ENCODE data around the gene PC. TPM values are rescaled to one million over a fixed set of nuclear protein-coding genes. Genes with fewer than 3 reads are reported as not detected.
A peak's percentile ranks its signal among the peaks of the same experiment; 100 is the strongest.

Gene PC
- total RNA-seq, 1 experiment from 2014 or later: 8.6 TPM

DNA sequence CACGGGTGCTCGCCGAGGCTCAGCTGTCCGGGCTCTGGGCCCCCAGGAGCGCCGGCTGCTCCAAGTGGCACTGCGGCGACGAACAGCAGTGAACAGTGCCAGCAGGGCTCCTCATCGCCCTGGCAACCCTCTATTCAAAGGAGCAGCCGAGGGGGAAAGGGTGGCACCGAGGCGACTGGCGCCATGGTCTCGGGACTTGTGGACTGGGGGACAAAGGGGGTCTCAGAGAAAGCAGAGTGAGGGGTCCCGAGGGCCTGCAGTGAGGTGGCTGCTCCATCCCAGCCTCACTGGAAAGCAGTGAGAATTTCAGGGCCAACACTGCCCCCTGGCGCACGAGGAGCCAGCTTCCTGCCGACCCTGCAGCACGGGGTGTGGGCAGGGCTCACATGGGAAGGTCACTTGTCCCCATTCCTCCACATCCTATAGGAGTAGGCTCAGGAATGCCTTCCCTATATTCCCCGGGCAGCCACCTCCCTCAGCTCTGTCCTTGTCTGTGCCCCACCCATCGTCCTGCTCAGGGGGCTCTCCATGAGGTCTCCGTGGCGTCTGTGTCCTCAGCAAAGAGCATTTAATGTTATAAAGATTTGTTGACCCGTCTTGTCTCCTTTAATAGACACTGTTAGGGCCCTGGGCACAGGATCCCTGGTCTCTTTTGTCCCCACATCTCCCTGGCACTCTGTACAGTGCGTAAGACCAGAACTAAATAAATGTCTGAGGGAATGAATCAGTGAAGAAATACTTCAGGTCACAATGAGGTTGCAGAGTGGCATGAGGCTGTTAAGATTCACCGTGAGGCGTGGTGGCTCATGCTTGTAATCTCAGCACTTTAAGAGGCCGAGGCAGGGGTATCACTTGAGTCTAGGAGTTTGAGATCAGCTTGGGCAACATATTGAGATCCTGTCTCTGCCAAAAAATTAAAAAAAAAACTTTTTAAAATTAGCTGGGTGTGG lies 74.9 kb downstream of the PC start:
- DNase-seq (ENCODE audit: low spot score): peak; percentile 82

DNA sequence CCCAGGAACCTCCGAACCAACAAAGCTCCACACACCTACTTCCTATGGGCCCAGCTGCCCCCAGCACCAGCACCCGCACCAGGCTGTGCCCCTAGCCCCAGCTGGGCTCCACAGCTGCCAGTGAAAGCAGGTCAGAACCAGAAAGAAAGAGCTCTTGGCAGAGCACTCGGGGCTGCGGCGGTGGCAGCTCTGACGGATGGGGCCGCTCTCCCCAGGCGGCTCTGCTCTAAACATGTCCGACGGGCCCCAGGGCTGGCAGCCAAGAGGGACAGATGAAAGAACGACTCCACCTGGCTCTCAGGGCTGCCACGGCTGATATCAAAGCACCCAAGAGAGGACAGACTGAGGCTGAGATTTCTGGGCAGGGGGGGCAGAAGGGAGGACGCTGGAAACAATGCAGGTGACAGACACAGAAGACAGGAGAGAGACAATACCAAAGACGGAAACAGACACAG lies 75.6 kb downstream of the PC start:
- DNase-seq (ENCODE audit: low spot score): no peak

DNA sequence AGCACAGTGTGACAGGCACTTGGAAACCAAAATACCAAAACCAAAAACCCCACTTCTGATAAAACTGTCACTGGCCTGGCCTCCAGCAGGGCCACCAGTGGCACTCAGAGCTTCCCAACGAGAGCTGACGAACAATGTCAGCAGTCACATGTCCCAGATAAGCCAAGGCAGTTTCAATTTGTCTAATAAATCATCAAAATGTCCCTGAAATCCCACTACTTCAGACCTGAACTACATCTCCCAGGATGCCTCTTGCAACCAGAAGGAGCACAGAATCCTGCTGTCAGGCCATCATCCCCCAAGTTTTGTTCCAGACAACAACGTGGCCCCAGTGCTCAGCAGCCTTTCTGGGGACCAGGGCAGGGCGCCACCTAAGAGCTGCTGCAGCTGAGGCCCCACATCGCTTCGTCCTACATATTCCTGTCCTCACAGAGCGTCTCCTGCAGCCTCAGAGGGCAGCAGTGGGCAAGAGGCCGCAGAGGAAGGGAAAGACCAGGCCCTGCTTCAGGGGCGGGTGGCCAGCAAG lies 76.2 kb downstream of the PC start:
- DNase-seq (ENCODE audit: low spot score): no peak

DNA sequence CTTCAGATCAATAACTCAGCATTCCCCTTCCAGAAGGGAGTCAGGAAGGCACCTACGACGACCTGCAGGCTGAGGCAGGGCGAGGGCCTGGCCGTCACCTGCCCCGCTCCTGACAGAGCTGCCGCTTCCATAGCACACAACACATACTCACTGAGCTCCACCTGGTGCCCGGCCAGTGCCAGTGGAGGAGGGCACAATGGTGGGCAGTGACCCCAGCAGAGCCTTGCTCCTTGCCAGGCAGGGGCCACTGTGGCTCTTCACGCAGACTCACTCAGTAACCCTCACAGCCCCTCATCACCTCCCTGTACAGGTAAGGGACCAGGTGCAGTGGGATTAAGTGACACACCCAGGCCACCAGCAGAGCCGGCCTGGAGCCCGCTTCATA lies 76.7 kb downstream of the PC start:
- DNase-seq (ENCODE audit: low spot score): no peak

DNA sequence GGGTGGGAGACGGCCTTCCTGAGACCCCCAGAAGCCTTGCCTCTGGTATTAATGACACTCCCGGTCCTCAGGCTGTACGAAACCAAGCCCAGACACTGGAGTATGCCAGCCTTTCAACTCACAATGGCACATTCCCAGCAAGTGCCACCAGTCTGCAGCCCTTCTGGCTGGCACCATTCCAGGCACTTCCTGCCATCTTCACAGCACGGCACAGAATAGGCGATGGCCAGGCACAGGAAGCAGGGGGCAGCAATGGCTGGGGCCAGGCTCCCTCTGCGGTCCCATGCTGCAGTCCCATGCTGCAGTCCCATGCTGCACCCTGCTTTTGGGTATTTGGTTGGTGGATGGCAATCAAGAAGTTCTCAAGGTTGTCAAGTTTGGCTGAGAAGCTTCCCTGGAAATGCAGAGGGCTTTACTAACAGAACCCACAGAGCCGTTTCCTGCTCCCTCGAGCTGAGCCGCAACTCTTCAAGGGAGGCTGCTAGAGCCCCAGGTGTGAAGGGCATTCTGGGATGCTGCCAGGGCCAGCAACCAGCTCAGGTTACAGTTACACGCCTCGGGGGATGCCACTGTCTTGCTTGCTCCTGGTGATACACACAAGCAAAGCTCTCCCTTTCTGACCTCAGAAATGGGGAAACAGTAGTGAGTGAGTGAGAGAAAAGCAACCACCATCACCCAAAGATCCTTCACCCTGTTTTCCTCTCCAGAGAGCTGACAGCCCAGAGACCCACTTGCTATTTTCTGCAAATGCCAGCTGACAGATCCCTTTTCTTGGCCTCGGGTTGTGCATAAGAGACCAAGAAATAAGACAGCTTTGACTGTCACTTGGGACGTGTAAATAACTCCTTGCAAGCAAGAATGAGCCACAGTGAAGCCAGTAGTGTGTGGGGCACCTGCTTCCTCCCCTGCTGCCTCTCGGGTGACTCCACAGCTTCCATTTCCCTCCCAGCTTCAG lies 77.4 kb downstream of the PC start:
- DNase-seq (ENCODE audit: low spot score): no peak

DNA sequence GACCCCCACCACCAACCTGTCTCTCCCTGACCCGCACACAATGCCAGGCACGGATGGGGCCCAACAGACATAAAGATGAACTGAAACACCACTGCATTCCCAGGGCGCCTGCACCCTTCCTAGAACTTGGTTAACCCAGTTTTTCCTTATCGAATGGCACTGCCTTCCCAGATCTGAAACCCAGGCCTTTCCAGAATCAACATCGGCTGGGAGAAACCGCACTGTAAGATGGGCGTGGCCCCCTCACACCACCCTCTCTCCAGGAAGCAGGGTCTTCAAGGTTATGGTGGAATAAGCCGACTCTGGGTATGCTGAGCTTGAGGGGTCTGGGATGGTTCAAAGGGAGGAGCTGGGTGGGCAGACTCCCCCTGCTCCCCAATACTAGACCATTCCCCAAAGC lies 78.2 kb downstream of the PC start:
- no peak for DNase-seq (ENCODE audit: low spot score)

DNA sequence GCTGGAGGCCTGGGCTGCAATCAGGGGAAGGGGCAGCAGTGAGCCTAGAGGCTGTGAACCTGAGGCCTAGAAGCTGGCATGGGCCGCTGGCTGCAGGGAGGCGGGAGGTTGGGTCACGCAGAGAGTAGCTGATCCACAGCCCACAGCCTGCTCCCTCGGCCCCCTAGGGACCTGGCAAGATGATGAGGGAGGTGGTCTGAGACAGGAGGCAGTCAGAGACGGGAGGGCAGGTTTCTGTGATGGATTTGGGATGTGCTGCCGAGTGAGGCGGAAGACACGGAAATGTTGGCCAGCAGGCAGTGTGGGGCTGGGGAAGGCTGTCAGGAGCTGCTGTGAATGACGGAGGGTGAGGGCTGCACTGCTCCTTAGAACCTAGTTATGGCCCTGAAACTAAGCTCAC lies 78.6 kb downstream of the PC start:
- DNase-seq (ENCODE audit: low spot score): no peak

DNA sequence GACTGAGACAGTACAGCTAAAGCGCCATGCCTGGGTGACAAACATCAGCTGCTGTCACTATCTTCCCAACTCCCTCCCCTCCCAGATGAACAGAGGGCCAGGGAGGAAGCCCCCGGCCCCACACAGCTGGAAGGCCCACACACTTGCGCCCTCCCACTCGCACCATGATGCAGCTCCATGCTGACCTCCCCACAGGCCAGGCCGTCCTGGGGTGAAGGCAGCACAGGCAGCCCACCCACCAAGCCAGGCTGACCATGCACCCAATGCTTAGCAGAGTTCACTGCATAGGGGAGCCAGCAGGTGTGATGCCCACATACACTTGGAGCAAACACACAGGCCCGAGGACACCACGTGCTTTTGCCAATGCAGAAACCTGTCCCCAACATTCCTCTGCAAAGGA lies 79.2 kb downstream of the PC start:
- DNase-seq (ENCODE audit: low spot score): no peak

DNA sequence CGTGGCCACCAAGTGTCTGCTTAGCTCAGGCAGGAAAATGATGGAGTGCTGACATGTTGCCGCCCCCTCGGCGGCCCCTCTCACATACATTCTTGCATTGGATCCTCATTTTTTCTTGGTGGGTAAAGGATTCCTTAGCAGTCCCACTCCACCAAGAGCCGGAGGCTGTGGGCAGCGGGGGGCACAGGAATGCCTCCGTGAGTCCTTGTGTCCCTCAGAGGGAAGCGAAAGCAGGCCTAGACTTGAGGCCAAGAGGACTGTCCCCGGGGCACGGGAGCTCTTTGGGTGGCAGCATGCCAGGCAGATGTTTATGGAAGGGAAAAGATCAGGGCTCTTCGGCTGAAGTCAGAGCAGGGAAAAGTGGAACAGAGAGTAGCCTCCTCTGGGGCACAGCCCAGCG lies 79.7 kb downstream of the PC start:
- DNase-seq (ENCODE audit: low spot score): no peak

DNA sequence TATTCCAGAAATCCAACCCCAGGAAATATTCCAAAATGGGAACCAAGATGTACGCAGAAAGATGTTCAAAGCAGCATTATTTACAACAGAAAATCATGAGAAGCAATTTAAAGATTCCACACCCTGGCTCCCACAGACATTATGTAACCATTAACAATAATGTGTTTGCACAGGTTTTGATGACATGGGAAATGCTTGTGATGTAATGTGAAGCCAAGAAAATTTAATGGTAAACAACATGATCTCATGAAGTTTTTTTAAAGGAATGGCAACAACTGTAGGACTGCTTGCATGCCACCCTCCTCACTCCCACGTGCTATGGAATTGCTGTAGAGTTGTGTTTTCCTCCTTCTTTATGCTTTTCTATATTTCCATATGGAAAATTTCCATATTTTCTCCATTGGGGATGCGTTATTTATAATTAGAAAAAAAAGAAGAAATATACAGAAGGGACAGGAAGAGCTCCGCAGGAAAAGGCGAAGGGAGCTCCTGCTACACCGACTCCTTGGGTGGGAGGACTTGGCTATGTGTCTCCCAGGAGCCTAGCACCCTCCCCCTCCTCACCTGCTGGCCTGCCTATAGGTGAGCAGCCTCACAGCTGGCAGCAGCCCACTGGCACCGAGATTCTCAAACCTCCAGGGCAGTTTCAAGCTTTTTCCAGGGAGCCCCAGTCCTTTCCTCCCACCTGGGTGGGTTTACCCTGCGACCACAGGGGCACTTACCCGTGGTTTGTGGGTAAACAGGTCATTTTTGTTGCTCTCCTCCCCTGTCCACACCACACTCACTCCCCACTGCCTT lies 80.4 kb downstream of the PC start:
- DNase-seq (ENCODE audit: low spot score): no peak

DNA sequence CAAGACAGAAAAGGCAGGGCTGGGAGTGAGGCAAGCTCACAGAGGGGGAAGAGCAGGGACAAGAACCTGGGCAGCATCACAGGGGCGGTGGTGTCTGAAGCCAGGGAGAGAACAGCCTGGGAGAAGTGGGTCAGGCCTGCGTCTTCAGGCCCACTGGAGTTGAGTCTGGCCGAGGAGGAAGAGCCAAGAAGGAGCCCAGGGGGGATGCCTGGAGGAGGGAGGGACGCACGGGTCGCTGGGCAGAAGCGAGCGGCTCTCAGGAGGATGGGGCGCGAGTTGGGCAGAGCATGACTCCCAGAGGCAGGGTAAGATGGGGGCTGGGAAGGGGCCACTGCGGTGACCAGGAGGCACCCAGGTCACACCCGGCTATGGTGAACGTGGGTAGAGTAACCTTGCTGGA lies 82.8 kb downstream of the PC start:
- DNase-seq (ENCODE audit: low spot score): no peak

DNA sequence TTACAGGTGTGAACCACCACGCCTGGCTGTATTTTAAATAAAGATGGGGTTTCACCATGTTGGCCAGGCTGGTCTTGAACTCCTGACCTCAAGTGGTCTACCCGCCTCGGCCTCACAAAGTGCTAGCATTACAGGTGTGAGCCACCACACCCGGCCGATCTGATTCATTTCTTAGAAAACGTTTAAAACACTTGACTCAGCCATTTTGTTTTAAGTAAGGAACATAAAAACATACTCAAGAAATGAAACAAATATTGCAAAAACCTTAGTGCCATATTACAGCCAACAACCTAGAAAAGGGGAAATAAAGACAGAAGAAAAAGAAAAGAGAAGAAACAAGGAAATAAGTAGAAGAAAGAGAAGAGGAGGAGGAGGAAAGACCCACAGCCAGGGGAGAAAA lies 84.0 kb downstream of the PC start:
- no peak for DNase-seq (ENCODE audit: low spot score)

DNA sequence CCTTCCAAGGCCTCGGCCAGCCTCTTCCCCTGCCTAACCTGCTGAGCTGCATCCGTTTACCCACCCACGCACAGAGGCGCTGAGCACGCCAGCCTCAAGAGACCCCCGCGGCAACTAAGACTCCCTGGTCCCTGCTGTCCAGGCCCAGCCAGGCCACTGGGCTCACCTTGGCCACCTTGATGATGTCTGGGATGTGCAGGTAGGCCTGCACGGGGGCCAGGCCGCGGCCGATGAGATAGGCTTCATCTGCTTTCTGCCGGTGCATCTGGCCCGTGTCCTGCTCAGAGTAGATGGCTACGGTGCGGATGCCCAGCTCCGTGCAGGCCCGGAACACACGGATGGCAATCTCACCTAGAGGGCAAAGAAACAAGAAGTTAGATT lies 86.7 kb downstream of the PC start:
- DNase-seq (ENCODE audit: low spot score): no peak

DNA sequence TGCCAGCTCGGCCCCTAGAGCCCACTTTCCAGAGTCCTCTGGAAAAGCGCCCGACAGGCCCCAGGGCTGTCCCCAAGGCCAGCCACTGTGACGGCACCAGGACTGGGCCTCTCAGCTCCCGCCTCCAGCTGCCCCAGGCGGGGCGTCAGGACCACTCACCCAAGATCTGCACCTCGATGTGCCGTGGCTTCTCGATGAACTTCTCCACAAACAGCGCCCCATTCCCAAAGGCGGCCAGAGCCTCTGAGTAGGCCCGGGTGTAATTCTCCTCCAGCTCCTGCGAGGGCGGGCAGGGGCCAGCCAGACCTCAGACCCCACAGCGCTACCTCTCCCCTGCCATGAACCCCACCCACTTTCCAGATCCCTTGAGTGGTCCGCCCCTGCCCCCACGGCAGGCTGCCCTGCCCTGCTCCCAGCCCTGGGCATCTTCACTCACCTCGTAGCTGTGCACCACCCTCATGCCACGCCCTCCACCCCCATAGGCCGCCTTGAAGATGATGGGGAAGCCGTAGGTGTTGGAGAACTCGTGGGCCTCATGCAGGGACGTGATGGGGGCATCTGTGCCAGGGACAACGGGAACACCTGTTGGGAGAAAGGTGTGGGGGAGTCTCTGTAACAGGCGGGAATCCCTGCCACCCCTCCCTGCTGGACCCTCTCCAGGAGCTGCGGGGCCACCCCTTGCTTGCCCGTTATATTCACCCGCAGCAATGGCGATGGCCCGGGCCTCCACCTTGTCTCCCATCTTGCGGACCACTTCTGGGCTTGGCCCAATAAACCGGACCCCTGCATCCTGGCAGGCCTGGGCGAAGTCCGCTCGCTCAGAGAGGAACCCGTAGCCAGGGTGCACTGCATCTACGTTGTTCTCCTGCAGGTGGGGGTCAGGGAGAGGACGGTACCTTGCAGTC lies 87.3 kb downstream of the PC start:
- no peak for DNase-seq (ENCODE audit: low spot score)

DNA sequence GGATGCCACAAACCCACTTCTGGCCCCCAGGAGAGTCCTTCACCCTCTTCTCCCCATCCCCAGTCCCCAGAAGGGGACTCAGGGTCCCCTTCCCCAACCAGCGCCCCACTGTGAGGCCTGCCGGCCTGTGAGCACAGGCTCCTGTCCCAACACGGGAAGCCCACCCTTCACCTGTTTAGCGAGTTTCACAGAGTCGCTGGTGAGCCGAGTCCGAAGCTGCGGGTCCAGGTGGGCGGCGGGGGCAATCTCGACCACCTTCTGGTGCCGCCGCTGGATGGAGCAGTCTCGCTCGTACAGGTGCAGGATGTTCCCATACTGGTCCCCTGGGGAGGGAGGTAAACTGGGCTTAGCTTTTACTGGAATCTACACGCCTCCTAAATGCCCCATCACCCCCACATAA lies 88.1 kb downstream of the PC start:
- no peak for DNase-seq (ENCODE audit: low spot score)

DNA sequence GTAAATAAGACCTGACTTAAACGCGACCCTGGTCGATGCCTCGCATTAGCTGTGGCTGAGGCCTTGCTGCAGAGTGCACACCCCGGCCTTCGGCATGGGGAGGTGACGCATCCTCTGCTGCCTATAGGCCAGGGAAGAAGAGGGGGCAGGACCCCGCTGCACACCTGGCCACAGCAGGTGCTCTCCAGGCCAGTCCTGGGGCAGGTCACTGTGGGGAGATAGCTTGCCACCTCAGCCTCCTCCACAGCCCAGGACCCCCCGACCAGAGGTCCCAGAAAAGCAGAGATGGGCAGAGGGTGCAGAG lies 88.7 kb downstream of the PC start:
- no peak for DNase-seq (ENCODE audit: low spot score)

DNA sequence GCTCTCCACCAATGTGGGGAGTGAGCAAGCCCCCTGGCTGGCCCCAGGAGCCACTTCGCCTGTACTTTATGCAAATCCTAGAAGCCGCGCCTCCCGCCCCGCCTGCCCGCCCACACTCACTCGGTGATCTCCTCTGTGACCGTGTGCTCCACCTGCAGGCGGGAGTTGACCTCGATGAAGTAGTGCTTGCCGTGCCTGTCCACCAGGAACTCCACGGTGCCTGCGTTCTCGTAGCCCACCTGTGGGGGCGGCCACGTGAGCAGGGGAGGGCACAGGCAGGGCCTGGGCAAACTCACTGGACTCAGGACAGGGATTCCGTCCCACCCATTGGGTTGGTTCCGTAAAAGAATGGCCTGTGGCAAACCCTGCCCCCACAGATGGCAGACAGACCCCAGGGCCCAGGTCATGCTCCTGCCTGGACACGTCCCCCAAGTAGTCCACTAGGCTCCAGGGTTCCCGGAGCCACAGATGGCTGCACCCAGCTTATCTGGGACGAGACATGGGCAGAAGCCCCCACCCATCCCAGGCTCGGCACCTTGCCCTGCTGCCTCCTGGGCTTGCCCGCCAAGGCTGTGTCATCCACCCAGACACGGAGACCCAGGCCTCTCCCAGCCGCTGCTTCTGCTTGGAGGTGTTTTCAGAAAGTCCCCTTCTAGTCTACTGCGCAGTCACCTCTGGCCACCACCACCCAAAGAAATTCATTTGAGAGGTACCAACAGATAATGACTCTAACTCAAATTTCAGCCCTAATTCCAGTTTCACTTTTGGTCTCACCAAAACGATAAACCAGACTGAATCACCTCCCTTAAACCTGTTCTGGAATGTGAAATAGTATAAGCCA lies 89.2 kb downstream of the PC start:
- peak; percentile 46 for DNase-seq (ENCODE audit: low spot score)

DNA sequence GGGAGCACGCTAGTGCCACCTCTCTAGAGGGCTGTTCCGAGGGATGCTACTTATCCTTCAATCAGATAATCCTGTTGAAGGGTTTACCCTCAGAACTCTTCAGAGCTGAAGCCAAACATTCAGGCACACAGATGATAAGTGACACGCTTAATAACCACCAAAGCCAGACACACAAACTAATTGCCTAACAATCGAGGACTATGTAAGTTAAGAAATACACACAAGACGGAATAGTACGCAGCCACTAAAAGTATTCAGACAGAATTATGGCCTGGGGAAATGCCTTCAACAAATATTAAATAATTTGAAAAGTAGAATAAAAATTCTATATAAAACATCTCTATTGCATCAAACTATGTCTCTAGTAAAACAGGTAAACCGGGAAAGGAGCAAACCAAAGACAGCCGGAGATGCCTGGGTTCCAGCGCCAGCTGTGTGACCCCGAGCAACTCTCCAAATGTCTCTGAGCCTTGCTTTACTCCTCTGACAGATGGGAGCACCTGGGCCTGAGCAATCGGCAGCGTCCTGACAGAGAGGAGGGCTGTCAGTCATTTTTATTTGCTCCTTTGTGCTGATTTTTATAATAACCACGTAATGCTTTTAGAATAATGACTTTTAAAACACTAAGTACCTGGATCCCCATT lies 90.0 kb downstream of the PC start:
- DNase-seq (ENCODE audit: low spot score): no peak

DNA sequence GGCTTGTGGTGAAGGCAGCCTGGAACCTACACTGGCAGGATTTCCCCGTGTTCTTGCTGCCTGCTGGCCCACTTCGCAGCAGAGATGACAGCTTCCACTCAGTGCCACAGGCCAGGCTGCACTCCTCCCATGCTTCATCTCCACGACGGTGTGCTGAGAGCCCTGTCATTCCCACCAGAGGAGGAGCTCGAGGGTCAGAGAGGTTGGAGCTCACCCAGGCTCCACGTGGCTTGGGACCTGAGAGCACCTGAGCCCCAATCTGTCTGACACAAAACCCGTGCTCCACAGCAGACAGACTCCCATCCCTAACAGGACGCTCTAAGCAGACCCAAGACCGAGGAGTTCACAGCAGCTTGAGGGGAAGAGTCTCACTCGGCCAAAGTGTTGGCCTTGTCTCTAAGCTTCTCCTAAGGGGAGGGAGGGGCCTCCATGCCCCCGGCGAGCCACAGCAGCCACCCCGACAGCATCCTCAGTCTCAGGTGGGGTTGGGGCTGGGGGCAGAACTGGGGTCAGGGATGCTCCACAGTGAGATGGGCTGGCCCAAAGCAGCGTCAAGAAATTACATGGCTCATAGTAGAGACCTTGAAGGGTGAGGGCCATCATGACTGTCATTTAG lies 90.7 kb downstream of the PC start:
- DNase-seq (ENCODE audit: low spot score): no peak

All from A172 (cell line).